HL-60/S4 treated with phorbol 12-myristate 13-acetate at 8.2 ng/mL for 4 days and 3 days (cell line): ENCODE data around the gene RPH3AL.
"Not testable (repeated sequence)": the region's sequence is repeated elsewhere in the genome, so short reads cannot be mapped to it uniquely, and the experiment has no call there.

Source experiments
- in situ Hi-C: fragments of 300-500 bp; cut with MboI; formaldehyde crosslinking; loops from 2 replicates; pipeline ENCODE4 v1.15.0; 2022; ENCODE audit warnings: low sequenced_read_pairs

The RPH3AL gene

GRCh38 chr17:206941-207560 is 145.6 kb downstream of the RPH3AL start:
- in situ Hi-C loops, result no loop called here

- in situ Hi-C loops, result not testable (repeated sequence)
These were observed 146.1 kb downstream of the RPH3AL start for GRCh38 chr17:206484-206883.

- in situ Hi-C loops, result no loop called here
These were observed 146.8 kb downstream of the RPH3AL start for GRCh38 chr17:205817-206216.

GRCh38 chr17:205148-205669 is 147.4 kb downstream of the RPH3AL start:
- in situ Hi-C loops, result no loop called here

- in situ Hi-C loops, result no loop called here
These were observed 148.0 kb downstream of the RPH3AL start for GRCh38 chr17:204427-205147.

GRCh38 chr17:202501-202951 is 150.1 kb downstream of the RPH3AL start:
- in situ Hi-C loops, result no loop called here

- in situ Hi-C loops, result not testable (repeated sequence)
These were observed 150.9 kb downstream of the RPH3AL start for GRCh38 chr17:201736-202135.

GRCh38 chr17:201257-201656 is 151.3 kb downstream of the RPH3AL start:
- in situ Hi-C loops, result not testable (repeated sequence)

GRCh38 chr17:200586-200985 is 152.0 kb downstream of the RPH3AL start:
- in situ Hi-C loops, result no loop called here

GRCh38 chr17:199806-200545 is 152.6 kb downstream of the RPH3AL start:
- in situ Hi-C loops, result no loop called here

- in situ Hi-C loops, result no loop called here
These were observed 153.4 kb downstream of the RPH3AL start for GRCh38 chr17:199191-199604.

- in situ Hi-C loops, result not testable (repeated sequence)
These were observed 154.4 kb downstream of the RPH3AL start for GRCh38 chr17:198225-198624.

GRCh38 chr17:197352-197751 is 155.3 kb downstream of the RPH3AL start:
- in situ Hi-C loops, result no loop called here

GRCh38 chr17:194828-195602 is 157.6 kb downstream of the RPH3AL start:
- in situ Hi-C loops, result no loop called here

GRCh38 chr17:193841-194806 is 158.5 kb downstream of the RPH3AL start:
- in situ Hi-C loops, result no loop called here

- in situ Hi-C loops, result no loop called here
These were observed 159.2 kb downstream of the RPH3AL start for GRCh38 chr17:193426-193810.

GRCh38 chr17:192666-193425 is 159.8 kb downstream of the RPH3AL start:
- in situ Hi-C loops, result no loop called here

- in situ Hi-C loops, result no loop called here
These were observed 163.2 kb downstream of the RPH3AL start for GRCh38 chr17:189444-189843.

GRCh38 chr17:187130-187529 is 165.5 kb downstream of the RPH3AL start:
- in situ Hi-C loops, result no loop called here
